Measurements from ENCODE around the gene GSTM2. TPM values are rescaled to one million over a fixed set of nuclear protein-coding genes. Genes with fewer than 3 reads are reported as not detected.

The GSTM2 gene
- total and polyA plus RNA-seq, 3 donors from 2014 or later = 68.0 to 131 (median 83.2) TPM

DNA sequence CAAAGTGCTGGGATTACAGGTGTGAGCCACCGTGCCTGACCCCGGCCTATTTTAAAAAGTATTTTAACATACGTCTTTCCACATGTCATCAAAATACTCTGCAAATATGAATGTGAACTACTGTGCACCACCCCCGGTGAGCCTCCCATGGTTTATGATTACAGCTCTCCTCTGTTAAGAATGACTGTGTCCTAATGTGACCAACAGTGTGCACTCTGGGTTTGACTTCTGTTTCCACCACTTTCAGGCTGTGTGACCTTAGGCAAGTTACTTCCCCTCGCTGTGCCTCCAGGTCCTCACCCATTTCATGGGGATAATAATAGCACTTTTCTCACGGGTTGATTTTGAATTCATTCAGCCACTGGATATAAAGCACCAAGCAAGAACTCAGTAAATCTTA, 33.6 kb upstream of the GSTM2 start:
- TF ChIP-seq, protein P1, sequence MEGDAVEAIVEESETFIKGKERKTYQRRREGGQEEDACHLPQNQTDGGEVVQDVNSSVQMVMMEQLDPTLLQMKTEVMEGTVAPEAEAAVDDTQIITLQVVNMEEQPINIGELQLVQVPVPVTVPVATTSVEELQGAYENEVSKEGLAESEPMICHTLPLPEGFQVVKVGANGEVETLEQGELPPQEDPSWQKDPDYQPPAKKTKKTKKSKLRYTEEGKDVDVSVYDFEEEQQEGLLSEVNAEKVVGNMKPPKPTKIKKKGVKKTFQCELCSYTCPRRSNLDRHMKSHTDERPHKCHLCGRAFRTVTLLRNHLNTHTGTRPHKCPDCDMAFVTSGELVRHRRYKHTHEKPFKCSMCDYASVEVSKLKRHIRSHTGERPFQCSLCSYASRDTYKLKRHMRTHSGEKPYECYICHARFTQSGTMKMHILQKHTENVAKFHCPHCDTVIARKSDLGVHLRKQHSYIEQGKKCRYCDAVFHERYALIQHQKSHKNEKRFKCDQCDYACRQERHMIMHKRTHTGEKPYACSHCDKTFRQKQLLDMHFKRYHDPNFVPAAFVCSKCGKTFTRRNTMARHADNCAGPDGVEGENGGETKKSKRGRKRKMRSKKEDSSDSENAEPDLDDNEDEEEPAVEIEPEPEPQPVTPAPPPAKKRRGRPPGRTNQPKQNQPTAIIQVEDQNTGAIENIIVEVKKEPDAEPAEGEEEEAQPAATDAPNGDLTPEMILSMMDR (IDR thresholded peaks at IDR 0.05) = no peak
- TF ChIP-seq POLR2A (IDR thresholded peaks at IDR 0.05) = no peak
- Histone ChIP-seq H3K27ac (no peak overlapping the region), H3K4me3 (no peak overlapping the region), H3K27me3 (no peaks in the 10 kb centered on the region), H3K9me3 (no peaks in the 10 kb centered on the region), H3K4me1 (peaks cover 30% of the 10 kb centered on the region), H3K36me3 (ENCODE audit: low read depth, missing control alignments) (no peaks in the 10 kb centered on the region)
- DNase-seq = no peak
- 87 to 90% methylated on average over 5 to 6 of the region's 6 CpGs for WGBS, 2 donors
- intact Hi-C loops (cut with DNase I; ENCODE audit: low total_unique reads) = loop anchor here (10.0 kb wide), 1 partner anchor 351 kb away; the partner anchor contains the start of gene AHCYL1

DNA sequence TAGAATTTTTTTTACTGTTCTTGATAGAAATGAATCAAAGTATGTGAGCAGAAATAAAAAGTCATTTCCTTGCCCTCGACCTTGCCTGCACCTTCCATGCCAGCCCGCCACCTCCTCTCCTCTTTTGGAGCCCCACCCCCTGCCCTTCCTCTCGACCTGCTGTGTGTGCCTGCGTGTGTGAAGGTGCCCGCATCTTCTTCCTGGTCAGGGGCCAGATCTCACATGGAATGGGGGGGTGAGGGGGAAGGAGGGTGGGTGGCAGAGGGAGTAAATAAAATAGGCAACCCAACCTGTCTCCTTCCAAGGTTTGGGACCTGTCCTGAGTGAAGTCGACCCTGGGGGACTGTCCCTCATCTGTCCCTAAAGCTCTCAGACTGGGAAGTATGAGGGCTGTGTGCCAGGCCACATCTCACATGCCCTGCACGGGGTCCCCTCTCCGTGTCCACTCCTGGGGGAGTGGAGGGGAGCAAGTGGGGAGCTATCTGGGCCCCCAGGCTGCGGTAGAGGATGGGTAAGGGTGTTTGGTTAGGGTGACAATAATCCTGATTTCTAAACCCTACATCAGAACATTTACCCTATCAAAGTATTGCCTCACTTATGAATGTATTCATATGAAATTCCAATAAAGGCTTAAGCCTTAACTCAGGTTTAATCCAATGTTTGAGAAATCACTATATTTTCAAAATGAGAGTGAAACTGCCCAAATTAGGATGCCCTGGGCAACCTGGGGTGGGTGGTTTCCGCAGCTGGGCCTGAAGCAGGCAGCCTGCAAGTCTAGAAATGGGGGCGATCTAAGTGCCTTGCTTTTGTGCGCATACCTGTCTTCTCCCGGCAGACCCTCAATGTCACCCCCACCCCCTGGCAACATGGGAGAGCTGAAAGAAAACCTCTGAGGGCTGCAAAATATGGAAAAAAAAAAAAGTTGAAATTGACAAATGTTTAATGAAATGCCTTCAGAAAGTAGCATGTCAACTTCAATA, 32.8 kb upstream of the GSTM2 start:
- Histone ChIP-seq H3K4me1 (peaks cover 35% of the 10 kb centered on the region), H3K27me3 (no peaks in the 10 kb centered on the region), H3K36me3 (ENCODE audit: low read depth, missing control alignments) (no peaks in the 10 kb centered on the region), H3K9me3 (no peaks in the 10 kb centered on the region), H3K27ac (no peak overlapping the region), H3K4me3 (no peak overlapping the region)
- TF ChIP-seq, protein P1 (IDR thresholded peaks at IDR 0.05) = no peak
- no peak for TF ChIP-seq POLR2A (IDR thresholded peaks at IDR 0.05)
- intact Hi-C loops (cut with DNase I; ENCODE audit: low total_unique reads) = loop anchor here (5.0 to 10.0 kb wide), 2 partner anchors 88 to 350 kb away; partner anchors contain the start of genes AHCYL1 and GNAI3
- no peak for DNase-seq
- 81 to 84% methylated on average over 13 of the region's 13 CpGs for WGBS, 2 donors

DNA sequence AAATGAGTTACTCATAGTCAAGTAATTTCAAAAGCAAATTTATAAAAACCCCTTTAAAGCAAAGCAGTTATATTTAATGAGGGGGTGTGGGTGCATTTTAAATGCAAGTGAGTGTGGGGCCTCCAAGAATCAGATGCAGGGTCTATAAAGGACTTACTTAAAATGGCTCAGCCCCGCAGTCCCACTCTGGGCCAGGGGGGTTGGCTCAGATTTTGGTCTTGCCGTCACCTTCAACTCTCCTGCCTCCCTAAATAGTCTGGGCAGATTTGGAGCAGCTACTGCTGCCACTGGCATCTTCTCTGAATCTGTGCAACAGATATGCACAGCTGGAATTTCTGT, 32.0 kb upstream of the GSTM2 start:
- TF ChIP-seq POLR2A (IDR thresholded peaks at IDR 0.05) = no peak
- TF ChIP-seq, protein P1 (IDR thresholded peaks at IDR 0.05) = no peak
- H3K4me3 ChIP-seq = no peak overlapping the region
- no peak overlapping the region for H3K27ac ChIP-seq
- H3K27me3 ChIP-seq = no peaks in the 10 kb centered on the region
- no peak for DNase-seq
- H3K9me3 ChIP-seq = no peaks in the 10 kb centered on the region
- no peaks in the 10 kb centered on the region for H3K36me3 ChIP-seq (ENCODE audit: low read depth, missing control alignments)
- 73 to 89% methylated on average over 2 of the region's 2 CpGs for WGBS, 2 donors
- intact Hi-C loops (cut with DNase I; ENCODE audit: low total_unique reads) = loop anchor here (5.0 to 10.0 kb wide), 2 partner anchors 89 to 349 kb away; partner anchors contain the start of genes AHCYL1 and GNAI3
- peaks cover 35% of the 10 kb centered on the region for H3K4me1 ChIP-seq

DNA sequence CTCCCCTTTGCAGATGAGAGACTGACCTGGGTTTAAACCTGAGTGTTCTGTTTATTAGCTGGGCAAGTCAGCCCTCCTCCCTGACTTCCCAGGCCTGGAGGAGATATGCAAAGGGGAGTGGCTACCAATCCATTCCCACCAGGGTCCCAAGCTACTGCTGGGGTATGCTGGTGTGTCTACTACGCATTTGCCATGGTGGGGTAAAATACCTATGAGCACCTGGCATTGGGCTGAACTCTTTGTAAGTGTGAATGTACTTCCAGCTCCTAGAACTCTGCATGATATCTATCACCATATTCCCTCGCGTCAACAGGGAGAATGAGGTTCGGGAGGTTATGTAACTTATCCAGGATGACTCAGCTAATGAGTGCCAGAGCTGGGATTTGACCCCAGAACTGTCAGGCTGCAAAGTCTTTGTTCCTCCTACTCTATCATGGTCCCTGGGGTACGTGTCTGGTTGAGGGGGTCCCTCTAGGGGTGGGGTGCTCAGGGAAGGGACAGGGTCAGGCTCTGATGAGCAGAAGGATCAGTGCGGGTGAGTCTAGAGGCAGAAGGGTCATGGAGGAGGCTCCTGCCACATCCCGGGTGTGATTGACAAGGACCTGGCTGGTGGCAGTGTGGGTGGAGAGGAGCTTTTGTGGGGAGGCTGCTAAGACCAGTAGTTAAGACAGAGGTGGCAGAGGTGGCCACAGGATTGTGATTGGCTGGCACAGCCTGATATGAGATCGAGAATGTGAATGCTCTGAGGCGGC, 31.5 kb upstream of the GSTM2 start:
- Histone ChIP-seq H3K36me3 (ENCODE audit: low read depth, missing control alignments) (no peaks in the 10 kb centered on the region), H3K27me3 (no peaks in the 10 kb centered on the region), H3K27ac (no peak overlapping the region), H3K4me3 (no peak overlapping the region), H3K9me3 (no peaks in the 10 kb centered on the region), H3K4me1 (peaks cover 31% of the 10 kb centered on the region)
- TF ChIP-seq, protein P1 (IDR thresholded peaks at IDR 0.05) = no peak
- no peak for TF ChIP-seq POLR2A (IDR thresholded peaks at IDR 0.05)
- intact Hi-C loops (cut with DNase I; ENCODE audit: low total_unique reads) = loop anchor here (5.0 to 10.0 kb wide), 2 partner anchors 89 to 348 kb away; partner anchors contain the start of genes AHCYL1 and GNAI3
- 52 to 72% methylated on average over 9 of the region's 9 CpGs for WGBS, 2 donors
- DNase-seq = no peak

Data from testis (tissue), 3 donors.